ENCODE data around the gene FCF1.

DNA sequence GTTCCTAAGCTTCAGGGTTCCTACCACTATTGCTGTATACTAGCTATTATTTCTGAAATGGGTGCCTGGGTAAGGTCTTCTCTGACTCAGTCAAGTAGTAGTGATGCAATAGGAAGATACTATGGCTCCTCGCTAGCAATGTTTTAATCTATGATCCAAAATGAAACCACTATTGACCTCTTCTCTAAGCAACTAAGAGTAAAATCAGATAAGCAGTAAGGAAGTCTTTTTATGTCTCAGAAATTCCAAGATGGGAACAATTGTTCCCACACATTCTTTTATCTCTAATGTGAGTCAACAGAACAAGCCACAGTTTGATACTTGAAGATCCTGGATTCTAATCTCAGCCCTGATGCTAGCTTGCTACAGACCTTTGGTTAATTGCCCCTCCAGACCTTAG lies 45.2 kb upstream of the FCF1 start:
- TF ChIP-seq SP1 (IDR thresholded peaks at IDR 0.05) (no peak), SUZ12 (IDR thresholded peaks at IDR 0.05) (no peak), FOXK2 (IDR thresholded peaks at IDR 0.05) (no peak), PKNOX1 (IDR thresholded peaks at IDR 0.05) (no peak), ELF4 (IDR thresholded peaks at IDR 0.05) (no peak), TARDBP (IDR thresholded peaks at IDR 0.05) (no peak), CTBP1 (IDR thresholded peaks at IDR 0.05; ENCODE audit: borderline replicate concordance) (no peak), FOXM1 (IDR thresholded peaks at IDR 0.05; ENCODE audit: borderline replicate concordance) (no peak), NFRKB (IDR thresholded peaks at IDR 0.05) (no peak), FOXA1 (IDR thresholded peaks at IDR 0.05) (no peak), LEF1 (IDR thresholded peaks at IDR 0.05; ENCODE audit: borderline replicate concordance) (no peak)
